Neuronal stem cell (in vitro differentiated cells): Measurements from ENCODE around the gene COL9A2.

ENCODE experiments used
- DNase-seq: peaks from one replicate; pipeline ENCODE4 v3.0.0-alpha.2; 2013; ENCODE audit warnings: low spot score
- H2AFZ ChIP-seq: one replicate; pipeline ENCODE4 v1.6.1; 2013; ENCODE audit warnings: mild to moderate bottlenecking, low read length, inconsistent platforms
- H2AK5ac ChIP-seq: 2 replicates; pipeline ENCODE4 v1.6.1; 2013; ENCODE audit warnings: low read depth, mild to moderate bottlenecking, inconsistent platforms, low read length, moderate library complexity, mixed read lengths
- H2BK120ac ChIP-seq: 2 replicates; pipeline ENCODE4 v1.6.1; 2013; ENCODE audit warnings: low read depth, mild to moderate bottlenecking, inconsistent platforms, low read length, moderate library complexity, mixed read lengths
- H2BK12ac ChIP-seq: one replicate; pipeline ENCODE4 v1.6.1; 2013; ENCODE audit warnings: low read length, inconsistent platforms
- H2BK15ac ChIP-seq: 2 replicates; pipeline ENCODE4 v1.6.1; 2013; ENCODE audit warnings: mild to moderate bottlenecking, low read length, inconsistent platforms, mixed read lengths
- H2BK5ac ChIP-seq: one replicate; pipeline ENCODE4 v1.6.1; 2013; ENCODE audit warnings: inconsistent platforms, mild to moderate bottlenecking, low read length, moderate library complexity
- H3K14ac ChIP-seq: one replicate; pipeline ENCODE4 v1.6.1; 2013; ENCODE audit warnings: low read length, inconsistent platforms
- H3K18ac ChIP-seq: 2 replicates; pipeline ENCODE4 v1.6.1; 2013; ENCODE audit warnings: low read length, inconsistent platforms
- H3K23ac ChIP-seq: 2 replicates; pipeline ENCODE4 v1.6.1; 2013; ENCODE audit warnings: low read depth, mild to moderate bottlenecking, mixed read lengths, low read length, inconsistent platforms; ENCODE audit not compliant: poor library complexity
- H3K27ac ChIP-seq: replicated peaks from 3 replicates; pipeline ENCODE4 v1.5.1; 2013; ENCODE audit warnings: low read length, inconsistent platforms
- H3K27me3 ChIP-seq, 3 experiments: 2 replicates each; pipeline ENCODE4 v1.6.1; 2013; ENCODE audit warnings: low read length in 3 of 3, mild to moderate bottlenecking in 2 of 3, inconsistent platforms in 1 of 3, low read depth in 1 of 3, mixed read lengths in 1 of 3, moderate library complexity in 1 of 3; ENCODE audit not compliant: control insufficient read depth in 3 of 3, insufficient read depth in 3 of 3
- H3K36me3 ChIP-seq, 2 donors: replicated peaks in 1 of 2; 2 replicates each; pipeline ENCODE4 v1.6.1; 2013; ENCODE audit warnings: low read length in 2 of 2; ENCODE audit not compliant: control insufficient read depth in 2 of 2, insufficient read depth in 2 of 2
- H3K4ac ChIP-seq: 2 replicates; pipeline ENCODE4 v1.6.1; 2013; ENCODE audit warnings: inconsistent platforms, mild to moderate bottlenecking, low read length, moderate library complexity
- H3K4me1 ChIP-seq, 2 donors: 1 replicate in 1 of 2; 2 replicates in 1 of 2; pipeline ENCODE4 v1.6.1; 2013; ENCODE audit warnings: low read length in 2 of 2, low read depth in 1 of 2; ENCODE audit not compliant: control insufficient read depth in 2 of 2, insufficient read depth in 1 of 2
- H3K4me2 ChIP-seq: one replicate; pipeline ENCODE4 v1.6.1; 2013; ENCODE audit warnings: mild to moderate bottlenecking, low read length, inconsistent platforms; ENCODE audit not compliant: insufficient read depth, poor library complexity, severe bottlenecking
- H3K4me3 ChIP-seq, 2 donors: 2 replicates each; pipeline ENCODE4 v1.5.1; 2013; ENCODE audit warnings: low read length in 2 of 2, mild to moderate bottlenecking in 2 of 2, inconsistent platforms in 1 of 2, moderate library complexity in 1 of 2
- H3K79me1 ChIP-seq: one replicate; pipeline ENCODE4 v1.6.1; 2013; ENCODE audit warnings: low read depth, mild to moderate bottlenecking, inconsistent platforms, low read length, moderate library complexity
- H3K9ac ChIP-seq: one replicate; pipeline ENCODE4 v1.6.1; 2013; ENCODE audit warnings: mild to moderate bottlenecking, low read depth, low read length, inconsistent platforms; ENCODE audit not compliant: poor library complexity
- H3K9me3 ChIP-seq, 2 donors: replicated peaks in 1 of 2; 2 replicates each; pipeline versions ENCODE3 to v1.6.1; 2013; ENCODE audit warnings: low read length in 2 of 2, mild to moderate bottlenecking in 2 of 2, inconsistent platforms in 1 of 2, low read depth in 1 of 2, mixed read lengths in 1 of 2, moderate library complexity in 1 of 2; ENCODE audit not compliant: control insufficient read depth in 2 of 2, insufficient read depth in 1 of 2
- H4K8ac ChIP-seq: one replicate; pipeline ENCODE4 v1.6.1; 2013; ENCODE audit warnings: low read depth, mild to moderate bottlenecking, inconsistent platforms, low read length, moderate library complexity
- H4K91ac ChIP-seq: one replicate; pipeline ENCODE4 v1.6.1; 2013; ENCODE audit warnings: low read length, low read depth, mild to moderate bottlenecking, inconsistent platforms; ENCODE audit not compliant: poor library complexity
- WGBS, 2 donors: extraction: QIAGEN DNeasy Blood & Tissue Kit; methylation state at CpG; one replicate each; pipeline ENCODE4 v1.1.7; 2013; ENCODE audit warnings: missing lambda C conversion rate in 2 of 2, mixed read lengths in 1 of 2; ENCODE audit not compliant: insufficient read length in 2 of 2, insufficient replicate concordance in 1 of 2; ENCODE audit errors: extremely low coverage in 2 of 2; 5-methylcytosine and 5-hydroxymethylcytosine counted together

The COL9A2 gene

GRCh38 chr1:40308036-40308727 is 8.9 kb downstream of the COL9A2 start:
- no peak for DNase-seq
- H2BK12ac ChIP-seq: peak overlapping the region; percentile 51
- WGBS, 2 donors: no CpG with 5 or more reads among the region's 6 CpGs
- H3K27me3 ChIP-seq: no peaks in the 10 kb centered on the region
- peak overlapping the region; percentile 2 for H3K23ac ChIP-seq
- no peak overlapping the region for H3K9ac ChIP-seq
- H3K9me3 ChIP-seq: no peaks in the 10 kb centered on the region
- no peak overlapping the region for H3K27ac ChIP-seq
- peaks cover 0 to 9% of the 10 kb centered on the region in 2 donors for H3K4me1 ChIP-seq
- peak overlapping the region; percentile 57 for H2AK5ac ChIP-seq
- no peak overlapping the region for H2BK120ac ChIP-seq
- no peak overlapping the region for H3K4me2 ChIP-seq
- no peak overlapping the region for H2AFZ ChIP-seq
- no peak overlapping the region for H3K4ac ChIP-seq
- no peak overlapping the region for H2BK5ac ChIP-seq
- no peak overlapping the region for H3K14ac ChIP-seq
- H3K36me3 ChIP-seq: no peaks in the 10 kb centered on the region
- no peaks in the 10 kb centered on the region for H3K79me1 ChIP-seq
- H3K4me3 ChIP-seq: no peak overlapping the region
- peak overlapping the region; percentile 64 for H3K18ac ChIP-seq
- peak overlapping the region; percentile 3 for H2BK15ac ChIP-seq
- no peak overlapping the region for H4K8ac ChIP-seq
- H4K91ac ChIP-seq: no peak overlapping the region

GRCh38 chr1:40307186-40307585 is 9.9 kb downstream of the COL9A2 start:
- Histone ChIP-seq H2BK120ac (no peak overlapping the region), H3K4me3 (no peak overlapping the region), H3K18ac (peak overlapping the region; percentile 79)

GRCh38 chr1:40306296-40306695 is 10.8 kb downstream of the COL9A2 start:
- DNase-seq: no peak

More at GRCh38 chr1:40307186-40307585, 9.9 kb downstream of the COL9A2 start:
- Histone ChIP-seq H3K79me1 (no peaks in the 10 kb centered on the region), H3K4me1 (peaks cover 0 to 9% of the 10 kb centered on the region in 2 donors), H3K36me3 (no peaks in the 10 kb centered on the region), H3K14ac (peak overlapping the region; percentile 32), H4K91ac (peak overlapping the region; percentile 79), H3K23ac (peak overlapping the region; percentile 56), H4K8ac (no peak overlapping the region), H3K4ac (no peak overlapping the region), H2BK12ac (peak overlapping the region; percentile 46), H2BK5ac (no peak overlapping the region), H3K27me3 (no peaks in the 10 kb centered on the region), H3K9me3 (no peaks in the 10 kb centered on the region), H3K4me2 (no peak overlapping the region), H2AFZ (no peak overlapping the region), H2AK5ac (peak overlapping the region; percentile 57), H3K27ac (no peak overlapping the region), H2BK15ac (peak overlapping the region; percentile 3), H3K9ac (no peak overlapping the region)
- DNase-seq: no peak
- no CpG with 5 or more reads among the region's 6 CpGs for WGBS, 2 donors

GRCh38 chr1:40305871-40306270 is 11.2 kb downstream of the COL9A2 start:
- Histone ChIP-seq H3K9me3 (no peaks in the 10 kb centered on the region), H3K4me2 (no peak overlapping the region), H3K4ac (no peak overlapping the region), H2BK5ac (peak overlapping the region; percentile 44), H3K4me1 (peaks cover 0 to 9% of the 10 kb centered on the region in 2 donors), H3K36me3 (peaks cover 0 to under 1% of the 10 kb centered on the region in 2 donors), H2BK12ac (no peak overlapping the region), H3K23ac (no peak overlapping the region), H3K9ac (no peak overlapping the region), H3K27me3 (no peaks in the 10 kb centered on the region), H3K18ac (peak overlapping the region; percentile 13), H3K4me3 (no peak overlapping the region), H2BK15ac (peak overlapping the region; percentile 10), H3K27ac (no peak overlapping the region), H2AK5ac (peak overlapping the region; percentile 92), H4K8ac (no peak overlapping the region), H3K14ac (no peak overlapping the region), H2BK120ac (no peak overlapping the region), H4K91ac (no peak overlapping the region), H3K79me1 (no peaks in the 10 kb centered on the region), H2AFZ (no peak overlapping the region)
- WGBS, 2 donors: no CpG with 5 or more reads among the region's 2 CpGs
- DNase-seq: no peak

More at GRCh38 chr1:40306296-40306695, 10.8 kb downstream of the COL9A2 start:
- Histone ChIP-seq H3K4me1 (peaks cover 0 to 9% of the 10 kb centered on the region in 2 donors), H4K8ac (no peak overlapping the region), H2AK5ac (peak overlapping the region; percentile 92), H3K14ac (no peak overlapping the region), H2AFZ (no peak overlapping the region), H2BK120ac (no peak overlapping the region), H3K27me3 (no peaks in the 10 kb centered on the region), H3K4me3 (no peak overlapping the region), H3K9me3 (no peaks in the 10 kb centered on the region), H3K9ac (no peak overlapping the region), H2BK15ac (peak overlapping the region; percentile 10), H3K4ac (no peak overlapping the region), H3K36me3 (no peaks in the 10 kb centered on the region), H4K91ac (no peak overlapping the region), H2BK5ac (peak overlapping the region; percentile 44), H3K4me2 (no peak overlapping the region), H3K23ac (no peak overlapping the region), H3K79me1 (no peaks in the 10 kb centered on the region), H2BK12ac (no peak overlapping the region), H3K18ac (peak overlapping the region; percentile 13), H3K27ac (no peak overlapping the region)
- WGBS, 2 donors: no CpG with 5 or more reads among the region's 4 CpGs
